ENCODE results near the gene RNASE8. TPM values are rescaled to one million over a fixed set of nuclear protein-coding genes. Genes with fewer than 3 reads are reported as not detected.

Gene RNASE8
- total and polyA plus RNA-seq, 2 of the 8 experiments (the other 6 are each of a cell fraction or from before 2014, with no cell fraction given) = not detected

DNA sequence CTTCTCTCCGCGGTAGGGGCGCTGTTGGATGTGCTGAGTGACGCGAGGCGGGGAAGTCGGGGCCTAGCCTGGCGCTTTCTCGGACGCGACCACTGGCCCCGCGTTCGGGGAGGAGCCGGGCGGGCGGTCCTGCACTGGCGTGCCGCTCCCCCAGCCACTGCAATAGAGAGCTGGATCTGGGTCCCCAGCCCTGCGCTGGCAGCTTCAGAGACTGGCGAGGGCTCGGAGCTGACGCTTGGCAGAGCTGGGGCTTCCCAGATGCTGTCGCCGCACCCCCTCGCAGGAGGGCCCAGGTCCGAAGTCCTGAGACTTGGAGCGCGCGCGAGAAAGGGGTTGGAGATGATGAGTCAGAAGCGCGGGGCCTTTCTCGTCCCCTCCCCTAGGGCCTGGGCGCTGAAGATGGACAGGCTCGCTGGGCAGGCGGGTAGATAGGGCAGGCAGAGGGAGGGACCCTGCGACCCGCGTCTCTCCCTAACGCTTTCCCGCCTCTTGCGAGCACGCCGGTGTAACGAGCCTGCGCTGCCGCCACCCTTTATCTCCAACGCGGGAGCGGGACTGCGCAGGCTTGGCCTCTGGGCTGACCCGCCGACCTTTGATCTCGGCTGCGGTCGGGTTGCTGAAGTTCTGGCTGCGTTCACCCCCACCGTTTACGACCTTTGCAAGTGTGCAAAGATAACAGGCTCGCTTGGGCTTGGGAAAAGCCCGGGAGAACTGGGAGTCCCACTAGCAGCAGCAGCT is 46.3 kb downstream of the RNASE8 start:
- no peak for FAIRE-seq
- POLR2A ChIA-PET (ENCODE audit: partially characterized antibody) = interaction anchor here (0.8 to 7.2 kb wide), 14 partner anchors 10 to 101 kb away, joined by 3 to 121 read pairs (median 5); partner anchors contain the start of genes ARHGEF40 and NDRG2
- Histone ChIP-seq H2BK5ac (ENCODE audit: low read depth, low read length) (peak overlapping the region; percentile 97), H3K4ac (replicated peaks; ENCODE audit: insufficient read length, low read depth, low read length) (peak overlapping the region; percentile 87), H3K36me3 (ENCODE audit: control insufficient read depth in 2 of 4, insufficient read depth in 4 of 4, low read length in 3 of 4) (no peaks in the 10 kb centered on the region), H3K9ac (replicated peaks in 1 of 4; ENCODE audit: extremely low read depth in 1 of 4, low read depth in 3 of 4, low read length in 3 of 4) (peak overlapping the region; percentile 93 to 99 (median 97)), H3K18ac (ENCODE audit: extremely low read depth, low read length) (peak overlapping the region; percentile 95), H3K4me2 (ENCODE audit: insufficient read depth in 1 of 2, low read depth in 2 of 2, low read length in 2 of 2) (peak overlapping the region; percentile 83 to 90), H3K9me3 (ENCODE audit: insufficient read depth in 2 of 2, low read depth in 1 of 2, low read length in 1 of 2) (no peaks in the 10 kb centered on the region), H2BK15ac (ENCODE audit: low read length) (peak overlapping the region; percentile 5; the same call in 1 of the 2 replicates), H2BK12ac (ENCODE audit: low read depth, low read length) (peak overlapping the region; percentile 78), H3K4me1 (replicated peaks in 1 of 4; ENCODE audit: control insufficient read depth in 3 of 4, insufficient read depth in 4 of 4, low read length in 3 of 4) (peaks cover 2 to 25% (median 9%) of the 10 kb centered on the region in 4 experiments; a peak in 5 of 7 replicates), H3K27ac (ENCODE audit: low read depth, low read length) (peak overlapping the region; percentile 99), H4K91ac (replicated peaks; ENCODE audit: insufficient read length, low read length) (peak overlapping the region; percentile 96), H2BK20ac (ENCODE audit: low read length) (peak overlapping the region; percentile 92; the same call in 1 of the 2 replicates), H2BK120ac (replicated peaks; ENCODE audit: low read depth, low read length) (peak overlapping the region; percentile 88), H3K23me2 (ENCODE audit: low read depth, low read length) (peaks cover 7% of the 10 kb centered on the region), H3K4me3 (ENCODE audit: extremely low read depth in 1 of 4, insufficient read depth in 2 of 4, low read depth in 3 of 4, low read length in 4 of 4) (peak overlapping the region; percentile 49 to 83 (median 80)), H4K8ac (ENCODE audit: extremely low read depth, insufficient read depth, low read length) (peak overlapping the region; percentile 98; the same call in 1 of the 2 replicates), H3K14ac (ENCODE audit: insufficient read length) (no peak overlapping the region), H3K79me2 (ENCODE audit: control insufficient read depth in 1 of 2, insufficient read depth in 2 of 2, low read length in 2 of 2) (peaks cover 0 to 30% of the 10 kb centered on the region in 2 experiments; a peak in 3 of 4 replicates), H4K5ac (ENCODE audit: insufficient read length, low read depth, low read length) (peak overlapping the region; percentile 87), H3K79me1 (ENCODE audit: low read depth, low read length) (no peaks in the 10 kb centered on the region), H2AFZ (ENCODE audit: low read length) (no peak overlapping the region; the same call in 1 of the 2 replicates), H4K20me1 (replicated peaks in 1 of 2; ENCODE audit: control insufficient read depth in 1 of 2, insufficient read depth in 2 of 2, low read length in 2 of 2) (no peaks in the 10 kb centered on the region), H3K27me3 (replicated peaks in 1 of 4; ENCODE audit: control insufficient read depth in 3 of 4, extremely low read depth in 1 of 4, insufficient read depth in 3 of 4, low read length in 3 of 4) (no peaks in the 10 kb centered on the region), H2AK5ac (ENCODE audit: low read depth, low read length) (no peak overlapping the region), H3K56ac (replicated peaks; ENCODE audit: insufficient read length, low read depth, low read length) (peak overlapping the region; percentile 96), H3K23ac (ENCODE audit: insufficient read length) (no peak overlapping the region)
- 2% methylated on average over 54 of the region's 62 CpGs; no CpG with 5 or more reads in 1 of the 2 experiments for WGBS, 2 experiments (ENCODE audit: extremely low coverage in 1 of 2, insufficient coverage in 1 of 2, insufficient read length in 1 of 2, insufficient replicate concordance in 2 of 2, low coverage in 1 of 2, low lambda C conversion rate in 2 of 2, missing lambda C conversion rate in 1 of 2)
- DNase-seq (ENCODE audit: low read depth in 1 of 2, low spot score in 2 of 2) = peak; percentile 80 to 96
- CTCF ChIA-PET (ENCODE audit: partially characterized antibody) = interaction anchor here (0.9 to 11.0 kb wide), 29 partner anchors 10 to 279 kb away, joined by 3 to 239 read pairs (median 6); partner anchors contain the start of gene ARHGEF40
- peak; percentile 95 for TF ChIP-seq CHD2 (IDR thresholded peaks at IDR 0.05; ENCODE audit: low read length)
- TF ChIP-seq EP300 (IDR thresholded peaks at IDR 0.05; ENCODE audit: borderline replicate concordance in 1 of 2, low read depth in 2 of 2, low read length in 2 of 2) = peak in 1 of 2 experiments; percentile 99; a peak in 2 of 3 replicates
- TF ChIP-seq POLR2A (IDR thresholded peaks at IDR 0.05; ENCODE audit: control extremely low read depth in 1 of 2, low read depth in 2 of 2, low read length in 2 of 2) = peak; percentile 88 to 93
- TF ChIP-seq, protein P1, sequence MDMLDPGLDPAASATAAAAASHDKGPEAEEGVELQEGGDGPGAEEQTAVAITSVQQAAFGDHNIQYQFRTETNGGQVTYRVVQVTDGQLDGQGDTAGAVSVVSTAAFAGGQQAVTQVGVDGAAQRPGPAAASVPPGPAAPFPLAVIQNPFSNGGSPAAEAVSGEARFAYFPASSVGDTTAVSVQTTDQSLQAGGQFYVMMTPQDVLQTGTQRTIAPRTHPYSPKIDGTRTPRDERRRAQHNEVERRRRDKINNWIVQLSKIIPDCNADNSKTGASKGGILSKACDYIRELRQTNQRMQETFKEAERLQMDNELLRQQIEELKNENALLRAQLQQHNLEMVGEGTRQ (IDR thresholded peaks at IDR 0.05; ENCODE audit: low read length) = no peak
- TF ChIP-seq EGR1 (IDR thresholded peaks at IDR 0.05; ENCODE audit: borderline replicate concordance, low read depth, low read length) = peak; percentile 66; the same call in 1 of the 2 replicates
- peak; percentile 84 for TF ChIP-seq KDM4A (IDR thresholded peaks at IDR 0.05; ENCODE audit: low read depth, low read length, severe bottlenecking)
- peak; percentile 82 for TF ChIP-seq BRCA1 (IDR thresholded peaks at IDR 0.05; ENCODE audit: low read depth, low read length)
- peak; percentile 71; the same call in 1 of the 2 replicates for TF ChIP-seq MAFK (IDR thresholded peaks at IDR 0.05; ENCODE audit: low read depth, low read length)
- TF ChIP-seq TBP (IDR thresholded peaks at IDR 0.05; ENCODE audit: low read depth, low read length) = peak; percentile 84
- peak; percentile 84 for TF ChIP-seq POLR2AphosphoS5 (IDR thresholded peaks at IDR 0.05; ENCODE audit: low read depth, low read length)
